ENCODE results near the gene TSPAN18.

The TSPAN18 gene

GRCh38 chr11:44797051-44797450, 70.3 kb downstream of the TSPAN18 start:
- no peak for DNase-seq (ENCODE audit: low spot score)

DNA sequence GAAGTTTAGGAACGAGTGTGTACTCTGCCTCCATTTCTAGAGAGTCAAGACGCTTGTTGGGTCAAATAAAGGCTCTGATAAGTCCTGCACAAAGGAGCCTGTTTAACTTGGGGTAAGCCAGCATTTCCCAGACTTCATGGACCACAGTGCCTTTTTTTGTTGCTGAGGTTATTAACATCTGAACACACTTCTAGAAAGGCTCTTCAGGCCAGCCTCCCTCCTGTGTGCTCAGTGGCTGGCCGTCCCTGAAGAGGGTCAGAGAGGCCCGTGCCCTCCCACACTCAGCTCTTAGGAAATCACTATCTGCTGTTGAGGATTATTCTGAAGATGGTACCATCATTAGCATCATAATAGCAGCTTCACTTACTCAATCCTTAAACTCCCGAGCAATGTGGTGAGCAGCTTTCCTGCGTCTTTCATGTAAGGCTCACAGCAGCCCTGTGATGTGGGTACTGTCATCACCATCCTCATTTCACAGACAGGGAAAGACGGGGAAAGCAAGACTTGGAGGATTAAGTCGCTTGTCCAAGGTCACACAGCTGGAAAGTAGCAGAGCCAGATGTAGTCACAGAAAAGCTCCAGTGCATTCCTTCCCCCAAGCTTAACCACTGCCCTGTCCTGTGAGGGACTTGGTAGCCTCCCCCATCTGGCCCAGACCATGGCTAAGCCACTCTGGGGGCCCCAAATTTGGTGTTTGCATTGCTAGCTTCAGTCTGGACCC, 71.3 kb downstream of the TSPAN18 start:
- no peak for DNase-seq (ENCODE audit: low spot score)

DNA sequence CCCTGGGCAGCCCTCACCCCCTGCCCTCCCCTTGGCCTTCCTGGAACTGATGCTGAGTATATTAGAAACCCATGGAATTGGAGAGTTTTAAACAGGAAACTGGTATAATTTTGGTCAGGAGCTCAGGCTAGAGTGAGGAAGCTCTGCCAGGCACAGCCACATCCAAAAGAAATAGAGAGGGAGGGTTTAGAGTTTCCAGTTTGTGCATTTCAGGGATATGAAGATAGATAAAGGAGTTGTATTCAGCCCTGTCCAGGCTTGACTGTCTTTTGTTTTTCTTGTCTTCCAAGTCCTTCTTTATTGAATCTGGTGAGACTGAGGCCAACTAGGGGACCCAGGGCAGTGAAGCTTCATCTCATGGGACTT, 71.8 kb downstream of the TSPAN18 start:
- DNase-seq (ENCODE audit: low spot score) = no peak

- no peak for DNase-seq (ENCODE audit: low spot score)
Measured at GRCh38 chr11:44799012-44799411, 72.2 kb downstream of the TSPAN18 start.

DNA sequence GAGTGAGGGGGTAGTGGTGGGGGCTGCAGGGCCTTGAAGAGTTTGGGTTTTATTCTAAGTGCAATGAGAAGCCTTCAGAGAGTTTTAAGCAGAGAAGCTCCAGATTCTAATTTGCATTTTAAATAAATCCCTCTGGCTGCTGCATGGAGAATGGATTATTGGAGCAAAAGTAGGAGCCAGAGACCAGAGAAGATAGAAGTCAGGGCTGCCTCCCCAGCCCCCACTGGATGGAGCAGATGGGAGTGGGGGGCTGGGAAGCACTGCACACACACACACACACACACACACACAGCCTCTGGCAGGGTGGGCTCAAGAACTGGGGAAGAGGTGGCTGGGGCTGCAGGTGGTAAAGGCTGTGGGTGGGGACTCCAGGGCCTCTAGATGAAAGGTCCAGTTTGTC, 75.6 kb downstream of the TSPAN18 start:
- DNase-seq (ENCODE audit: low spot score) = no peak

- DNase-seq (ENCODE audit: low spot score) = no peak
Measured at GRCh38 chr11:44803009-44803408, 76.2 kb downstream of the TSPAN18 start.

DNA sequence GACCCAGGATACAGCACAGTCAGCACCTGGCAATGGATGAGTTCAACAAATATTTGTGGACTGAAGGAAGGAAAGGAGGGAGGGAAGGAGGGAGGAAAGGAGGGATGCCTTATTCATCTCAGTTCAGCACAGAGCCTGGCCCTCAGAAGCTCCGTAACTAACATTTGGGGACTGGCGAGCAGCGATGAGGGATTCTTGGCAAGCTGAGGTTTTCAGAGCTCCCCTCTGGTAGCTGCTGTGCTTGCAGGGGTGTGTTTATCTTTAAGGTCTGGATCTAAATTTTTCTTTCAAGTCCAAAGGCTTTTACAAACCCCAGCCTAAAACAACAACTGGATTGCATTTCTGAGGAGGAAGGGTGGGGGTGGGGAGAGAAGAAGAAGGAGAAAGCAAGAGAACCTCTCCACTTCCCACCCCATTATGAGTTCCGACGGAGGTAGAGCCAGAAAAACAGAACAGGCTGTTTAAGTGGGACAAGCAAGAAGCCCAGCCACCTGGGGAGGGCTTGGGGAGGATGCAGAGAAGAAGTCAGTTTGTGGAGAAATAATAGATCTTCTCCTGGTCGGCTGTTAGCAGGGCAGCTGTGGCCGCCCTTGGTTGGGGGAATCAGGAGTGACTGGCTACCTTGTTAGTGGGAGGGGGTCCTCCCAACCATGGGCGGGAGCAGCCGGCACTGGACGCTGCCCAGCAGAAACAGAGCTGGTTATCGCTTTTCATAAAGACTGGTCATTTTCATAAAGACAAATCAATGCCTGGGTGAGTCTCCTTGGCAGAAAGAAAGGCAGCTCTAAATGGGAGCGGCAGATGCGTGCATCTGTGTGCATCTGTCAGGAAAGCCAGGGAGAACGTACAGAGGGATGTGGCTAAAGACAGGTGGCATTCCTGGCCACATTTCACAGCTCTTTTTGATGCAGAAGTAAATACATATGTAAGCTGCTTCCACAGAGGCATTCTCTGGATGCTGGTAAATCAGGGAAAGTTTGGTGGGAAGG, 78.0 kb downstream of the TSPAN18 start:
- no peak for DNase-seq (ENCODE audit: low spot score)

DNA sequence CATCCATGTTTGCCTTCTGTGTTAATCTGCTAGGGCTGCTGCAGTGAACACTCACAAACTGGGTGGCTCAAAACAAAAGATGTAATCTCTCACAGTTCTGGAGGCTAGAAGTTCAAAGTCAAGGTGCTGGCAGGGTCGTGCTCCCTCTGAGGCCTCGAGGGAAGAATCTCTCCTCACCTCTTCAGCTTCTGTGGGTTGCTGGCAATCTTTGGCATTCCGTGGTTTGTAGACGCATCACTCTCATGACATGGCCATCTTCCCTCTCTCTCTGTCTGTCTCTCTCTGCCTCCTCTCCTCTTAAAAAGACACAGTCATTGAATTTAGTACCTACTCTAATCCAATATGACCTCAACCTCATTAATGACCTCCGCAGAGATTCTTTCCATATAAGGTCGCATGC, 78.8 kb downstream of the TSPAN18 start:
- DNase-seq (ENCODE audit: low spot score) = no peak

DNA sequence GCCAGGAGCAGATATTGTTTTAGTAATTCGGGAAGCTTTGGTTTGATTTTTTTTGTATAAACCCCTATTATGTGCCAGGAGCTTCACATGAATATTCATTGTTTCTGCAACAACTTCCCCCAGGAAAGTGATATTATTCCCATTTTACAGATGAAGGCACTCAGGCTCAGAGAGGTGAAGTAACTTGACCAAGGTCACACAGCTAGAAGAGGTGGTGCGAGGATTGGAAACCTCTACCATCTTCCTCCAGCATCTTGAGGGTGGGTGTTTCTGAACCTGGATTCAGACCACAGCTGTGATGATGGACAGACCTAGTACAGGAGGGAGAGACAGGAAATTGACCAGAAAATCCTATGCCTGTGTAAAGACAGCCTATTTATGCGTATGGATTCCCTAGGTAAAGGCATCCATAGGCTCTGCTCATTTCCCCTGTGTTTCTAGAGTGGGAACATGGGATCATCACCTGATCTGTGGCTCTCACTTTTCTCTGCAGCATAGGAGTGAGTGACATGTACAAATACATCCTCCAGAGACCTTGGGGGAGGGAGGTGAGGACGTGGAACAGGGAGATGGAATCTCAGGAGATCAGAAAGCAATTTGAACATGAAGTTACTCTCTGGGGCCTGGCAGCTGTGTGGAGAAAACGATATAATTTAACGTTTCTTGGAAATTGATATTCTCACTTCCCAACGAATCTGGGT, 81.4 kb downstream of the TSPAN18 start:
- no peak for DNase-seq (ENCODE audit: low spot score)

GRCh38 chr11:44809283-44809682, 82.5 kb downstream of the TSPAN18 start:
- no peak for DNase-seq (ENCODE audit: low spot score)

GRCh38 chr11:44811841-44812448, 85.2 kb downstream of the TSPAN18 start:
- no peak for DNase-seq (ENCODE audit: low spot score)

GRCh38 chr11:44812971-44813370, 86.2 kb downstream of the TSPAN18 start:
- no peak for DNase-seq (ENCODE audit: low spot score)

GRCh38 chr11:44813401-44813800, 86.6 kb downstream of the TSPAN18 start:
- DNase-seq (ENCODE audit: low spot score) = peak; percentile 11

DNA sequence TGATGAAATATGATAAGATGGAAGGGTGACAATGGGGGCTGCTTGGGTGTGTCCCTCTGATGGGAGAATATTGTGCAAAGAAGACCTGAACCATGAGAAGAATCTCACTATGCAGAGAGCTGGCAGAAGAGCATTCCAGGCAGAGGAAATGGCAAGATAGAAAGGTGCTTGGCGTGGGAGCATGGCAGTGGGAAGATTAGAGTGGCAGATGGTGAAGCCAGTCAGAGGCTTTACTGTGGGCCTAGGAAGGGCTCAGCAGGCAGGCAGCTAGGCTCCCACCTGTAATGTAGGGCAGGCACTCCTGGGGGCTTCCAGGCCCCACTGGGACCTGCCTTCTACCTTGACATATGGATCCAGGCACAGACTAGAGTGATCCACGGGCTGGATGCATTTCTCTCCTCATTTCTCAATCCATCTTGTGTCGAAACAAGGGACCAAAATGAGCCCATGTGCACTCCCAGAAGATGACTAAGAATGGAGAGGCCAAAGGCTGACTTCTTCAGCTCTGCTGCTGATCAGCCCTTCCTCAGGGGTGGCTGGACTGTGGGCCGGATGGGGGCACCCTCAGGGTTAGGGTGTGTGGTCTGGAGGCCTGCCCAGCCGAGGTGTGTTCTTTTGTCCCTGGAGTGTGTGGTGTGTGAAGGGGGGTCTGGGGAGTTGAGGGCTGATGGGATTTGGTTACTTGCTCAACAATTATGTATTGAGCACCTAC, 88.3 kb downstream of the TSPAN18 start:
- no peak for DNase-seq (ENCODE audit: low spot score)

- DNase-seq (ENCODE audit: low spot score) = no peak
Measured at GRCh38 chr11:44815917-44816456, 89.2 kb downstream of the TSPAN18 start.

GRCh38 chr11:44816761-44817160, 90.0 kb downstream of the TSPAN18 start:
- no peak for DNase-seq (ENCODE audit: low spot score)

GRCh38 chr11:44817207-44817949, 90.6 kb downstream of the TSPAN18 start:
- DNase-seq (ENCODE audit: low spot score) = no peak

DNA sequence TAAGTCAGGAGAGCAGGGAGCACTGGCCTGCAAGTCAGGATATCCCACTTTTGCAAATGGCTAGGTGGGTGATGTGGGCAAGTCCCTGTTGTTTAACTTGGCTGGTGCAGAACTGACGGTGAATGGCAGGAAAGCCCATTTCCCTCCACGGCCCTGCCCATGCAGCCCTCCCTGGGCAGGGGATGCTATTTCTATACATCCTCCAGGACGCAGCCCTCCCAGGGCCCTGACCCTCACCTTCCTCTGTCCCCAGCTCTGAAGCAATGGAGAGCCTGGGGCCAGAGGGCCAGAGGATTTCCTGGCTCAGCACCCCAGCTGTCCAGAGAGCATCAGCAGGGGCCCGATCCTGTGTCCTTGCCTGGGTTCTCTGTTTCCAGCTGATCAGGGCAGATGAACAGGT, 91.3 kb downstream of the TSPAN18 start:
- no peak for DNase-seq (ENCODE audit: low spot score)

- no peak for DNase-seq (ENCODE audit: low spot score)
Measured at GRCh38 chr11:44819346-44819745, 92.6 kb downstream of the TSPAN18 start.

GRCh38 chr11:44822369-44822768, 95.6 kb downstream of the TSPAN18 start:
- no peak for DNase-seq (ENCODE audit: low spot score)

DNA sequence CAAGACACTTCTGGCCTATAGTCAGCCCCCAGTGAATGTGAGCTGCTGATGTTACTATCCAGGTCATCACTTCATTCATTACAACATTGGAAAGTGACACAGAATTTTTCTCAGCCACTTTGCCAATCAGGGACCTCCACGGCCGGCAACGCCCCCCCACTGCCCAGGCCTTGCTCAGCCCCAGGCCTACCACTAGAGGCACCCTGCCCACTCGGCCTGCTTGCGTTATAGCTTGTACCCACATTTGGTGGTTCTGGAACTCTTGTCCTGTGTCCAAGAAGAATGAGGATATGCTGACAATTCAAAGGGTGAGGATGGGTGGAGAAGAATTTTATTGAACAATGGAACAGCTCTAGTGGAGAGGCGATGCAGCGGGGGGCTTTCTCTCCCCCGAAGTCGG, 96.2 kb downstream of the TSPAN18 start:
- no peak for DNase-seq (ENCODE audit: low spot score)

All from pons (tissue), 1 donor.